ENCODE data around the gene KLHL1.

Gene KLHL1

DNA sequence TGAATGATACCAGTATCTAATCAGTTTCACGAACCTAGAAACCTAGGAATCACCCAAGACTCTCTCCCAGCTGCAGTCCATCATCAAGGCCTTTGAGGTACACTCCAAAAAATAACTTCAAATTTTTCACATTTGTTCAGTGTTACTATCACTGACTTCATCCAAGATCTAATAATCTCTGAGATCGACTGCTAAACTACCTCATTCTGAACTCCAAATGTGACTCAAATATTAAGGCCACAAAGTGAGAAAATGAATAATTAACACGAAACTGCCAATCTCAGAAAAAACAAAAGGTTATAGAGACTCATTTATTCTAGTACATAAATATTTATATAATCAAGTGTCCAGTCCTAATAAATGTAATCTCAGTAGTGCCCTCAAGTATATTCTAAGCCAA, 430.9 kb downstream of the KLHL1 start:
- no peaks in the 10 kb centered on the region for H3K36me3 ChIP-seq (ENCODE audit: control insufficient read depth in 2 of 2, insufficient read depth in 1 of 2, low read length in 2 of 2)
- no peaks in the 10 kb centered on the region for H3K9me3 ChIP-seq (ENCODE audit: control insufficient read depth, insufficient read depth, low read depth, low read length)
- TF ChIP-seq ZNF777 (tag by site-specific recombination; IDR thresholded peaks at IDR 0.05; ENCODE audit: borderline replicate concordance): no peak
- TF ChIP-seq REPIN1 (tag by site-specific recombination; IDR thresholded peaks at IDR 0.05; ENCODE audit: low read depth): no peak
- TF ChIP-seq ZNF341 (tag by site-specific recombination; IDR thresholded peaks at IDR 0.05; ENCODE audit: low read depth): no peak
- TF ChIP-seq, protein P1, sequence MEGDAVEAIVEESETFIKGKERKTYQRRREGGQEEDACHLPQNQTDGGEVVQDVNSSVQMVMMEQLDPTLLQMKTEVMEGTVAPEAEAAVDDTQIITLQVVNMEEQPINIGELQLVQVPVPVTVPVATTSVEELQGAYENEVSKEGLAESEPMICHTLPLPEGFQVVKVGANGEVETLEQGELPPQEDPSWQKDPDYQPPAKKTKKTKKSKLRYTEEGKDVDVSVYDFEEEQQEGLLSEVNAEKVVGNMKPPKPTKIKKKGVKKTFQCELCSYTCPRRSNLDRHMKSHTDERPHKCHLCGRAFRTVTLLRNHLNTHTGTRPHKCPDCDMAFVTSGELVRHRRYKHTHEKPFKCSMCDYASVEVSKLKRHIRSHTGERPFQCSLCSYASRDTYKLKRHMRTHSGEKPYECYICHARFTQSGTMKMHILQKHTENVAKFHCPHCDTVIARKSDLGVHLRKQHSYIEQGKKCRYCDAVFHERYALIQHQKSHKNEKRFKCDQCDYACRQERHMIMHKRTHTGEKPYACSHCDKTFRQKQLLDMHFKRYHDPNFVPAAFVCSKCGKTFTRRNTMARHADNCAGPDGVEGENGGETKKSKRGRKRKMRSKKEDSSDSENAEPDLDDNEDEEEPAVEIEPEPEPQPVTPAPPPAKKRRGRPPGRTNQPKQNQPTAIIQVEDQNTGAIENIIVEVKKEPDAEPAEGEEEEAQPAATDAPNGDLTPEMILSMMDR (tag by site-specific recombination; IDR thresholded peaks at IDR 0.05): no peak
- TF ChIP-seq ZNF175 (tag by site-specific recombination; IDR thresholded peaks at IDR 0.05): no peak
- no peak for TF ChIP-seq RBAK (tag by site-specific recombination; IDR thresholded peaks at IDR 0.05)
- no peak for TF ChIP-seq GFI1B (tag by site-specific recombination; IDR thresholded peaks at IDR 0.05)
- no peak for TF ChIP-seq ZNF692 (tag by site-specific recombination; IDR thresholded peaks at IDR 0.05)
- TF ChIP-seq HOXD13 (CRISPR knock-in tag; IDR thresholded peaks at IDR 0.05; ENCODE audit: borderline replicate concordance): no peak
- TF ChIP-seq, protein P2, sequence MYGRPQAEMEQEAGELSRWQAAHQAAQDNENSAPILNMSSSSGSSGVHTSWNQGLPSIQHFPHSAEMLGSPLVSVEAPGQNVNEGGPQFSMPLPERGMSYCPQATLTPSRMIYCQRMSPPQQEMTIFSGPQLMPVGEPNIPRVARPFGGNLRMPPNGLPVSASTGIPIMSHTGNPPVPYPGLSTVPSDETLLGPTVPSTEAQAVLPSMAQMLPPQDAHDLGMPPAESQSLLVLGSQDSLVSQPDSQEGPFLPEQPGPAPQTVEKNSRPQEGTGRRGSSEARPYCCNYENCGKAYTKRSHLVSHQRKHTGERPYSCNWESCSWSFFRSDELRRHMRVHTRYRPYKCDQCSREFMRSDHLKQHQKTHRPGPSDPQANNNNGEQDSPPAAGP (tag by site-specific recombination; IDR thresholded peaks at IDR 0.05): no peak
- no peak for TF ChIP-seq ZNF184 (tag by site-specific recombination; IDR thresholded peaks at IDR 0.05)
- no peak overlapping the region for H3K4me3 ChIP-seq (ENCODE audit: low read depth, low read length)
- ChIA-PET POLR2A (no interaction called here), CTCF (no interaction called here)
- no peaks in the 10 kb centered on the region for H3K4me1 ChIP-seq (ENCODE audit: control insufficient read depth, insufficient read depth, low read length)
- H3K27ac ChIP-seq (ENCODE audit: extremely low read depth, low read depth, low read length): no peak overlapping the region

DNA sequence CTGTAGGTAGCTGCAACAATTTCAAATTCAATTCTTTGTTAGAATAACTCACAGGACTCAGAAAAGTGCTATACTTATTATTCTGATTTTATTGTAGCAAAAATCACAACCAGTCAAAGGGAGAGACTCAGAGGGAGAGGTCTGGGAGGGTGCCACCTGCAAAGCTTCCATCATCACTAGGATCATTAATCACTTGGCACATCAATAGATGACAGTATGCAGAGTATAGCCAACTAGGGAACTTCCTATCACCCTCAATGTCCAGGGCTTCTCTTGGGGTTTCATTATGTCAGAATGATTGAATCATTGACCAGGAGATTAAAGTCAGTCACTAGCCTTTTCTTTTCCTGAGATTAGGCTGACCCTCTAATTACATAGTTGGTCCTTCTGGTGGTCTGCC, 432.0 kb downstream of the KLHL1 start:
- no peaks in the 10 kb centered on the region for H3K4me1 ChIP-seq (ENCODE audit: control insufficient read depth, insufficient read depth, low read length)
- no peaks in the 10 kb centered on the region for H3K9me3 ChIP-seq (ENCODE audit: control insufficient read depth, insufficient read depth, low read depth, low read length)
- H3K27ac ChIP-seq (ENCODE audit: extremely low read depth, low read depth, low read length): no peak overlapping the region
- ChIA-PET POLR2A (no interaction called here), CTCF (interaction anchor here (0.7 kb wide), 1 partner anchor 139 kb away, joined by 4 read pairs; no protein-coding TSS in a partner anchor)
- no peak for TF ChIP-seq ZNF362 (tag by site-specific recombination; IDR thresholded peaks at IDR 0.05)
- no peak for TF ChIP-seq HOXD13 (CRISPR knock-in tag; IDR thresholded peaks at IDR 0.05; ENCODE audit: borderline replicate concordance)
- no peak for TF ChIP-seq ZNF138 (tag by site-specific recombination; IDR thresholded peaks at IDR 0.05; ENCODE audit: borderline replicate concordance)
- TF ChIP-seq ZSCAN16 (tag by site-specific recombination; IDR thresholded peaks at IDR 0.05): no peak
- TF ChIP-seq ZNF660 (tag by site-specific recombination; IDR thresholded peaks at IDR 0.05): no peak
- H3K36me3 ChIP-seq (ENCODE audit: control insufficient read depth in 2 of 2, insufficient read depth in 1 of 2, low read length in 2 of 2): no peaks in the 10 kb centered on the region
- no peak overlapping the region for H3K4me3 ChIP-seq (ENCODE audit: low read depth, low read length)

GRCh38 chr13:69660155-69660554, 448.1 kb downstream of the KLHL1 start:
- ChIA-PET CTCF (interaction anchor here (0.7 kb wide), 1 partner anchor 287 kb away, joined by 3 read pairs; no protein-coding TSS in a partner anchor), POLR2A (no interaction called here)
- H3K4me3 ChIP-seq (ENCODE audit: low read depth, low read length): no peak overlapping the region
- H3K27ac ChIP-seq (ENCODE audit: extremely low read depth, low read depth, low read length): no peak overlapping the region
- no peaks in the 10 kb centered on the region for H3K4me1 ChIP-seq (ENCODE audit: control insufficient read depth, insufficient read depth, low read length)
- no peaks in the 10 kb centered on the region for H3K9me3 ChIP-seq (ENCODE audit: control insufficient read depth, insufficient read depth, low read depth, low read length)
- TF ChIP-seq ZNF175 (tag by site-specific recombination; IDR thresholded peaks at IDR 0.05) (no peak), ZNF610 (tag by site-specific recombination; IDR thresholded peaks at IDR 0.05; ENCODE audit: borderline replicate concordance) (no peak), ZEB2 (tag by site-specific recombination; IDR thresholded peaks at IDR 0.05) (no peak), ZNF280C (tag by site-specific recombination; IDR thresholded peaks at IDR 0.05) (no peak), ZNF404 (tag by site-specific recombination; IDR thresholded peaks at IDR 0.05) (no peak), TRIM28 (IDR thresholded peaks at IDR 0.05; ENCODE audit: borderline replicate concordance, low read length) (peak; percentile 98), SETDB1 (IDR thresholded peaks at IDR 0.05; ENCODE audit: insufficient read length, low read length) (peak; percentile 85), ZNF416 (tag by site-specific recombination; IDR thresholded peaks at IDR 0.05) (no peak), GFI1B (tag by site-specific recombination; IDR thresholded peaks at IDR 0.05) (no peak), ZNF37A (tag by site-specific recombination; IDR thresholded peaks at IDR 0.05) (no peak)
- TF ChIP-seq, protein P3, sequence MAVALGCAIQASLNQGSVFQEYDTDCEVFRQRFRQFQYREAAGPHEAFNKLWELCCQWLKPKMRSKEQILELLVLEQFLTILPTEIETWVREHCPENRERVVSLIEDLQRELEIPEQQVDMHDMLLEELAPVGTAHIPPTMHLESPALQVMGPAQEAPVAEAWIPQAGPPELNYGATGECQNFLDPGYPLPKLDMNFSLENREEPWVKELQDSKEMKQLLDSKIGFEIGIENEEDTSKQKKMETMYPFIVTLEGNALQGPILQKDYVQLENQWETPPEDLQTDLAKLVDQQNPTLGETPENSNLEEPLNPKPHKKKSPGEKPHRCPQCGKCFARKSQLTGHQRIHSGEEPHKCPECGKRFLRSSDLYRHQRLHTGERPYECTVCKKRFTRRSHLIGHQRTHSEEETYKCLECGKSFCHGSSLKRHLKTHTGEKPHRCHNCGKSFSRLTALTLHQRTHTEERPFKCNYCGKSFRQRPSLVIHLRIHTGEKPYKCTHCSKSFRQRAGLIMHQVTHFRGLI (tag by site-specific recombination; IDR thresholded peaks at IDR 0.05): no peak
- no peaks in the 10 kb centered on the region for H3K36me3 ChIP-seq (ENCODE audit: control insufficient read depth in 2 of 2, insufficient read depth in 1 of 2, low read length in 2 of 2)

Data from HEK293 (cell line).